ENCODE measurements around the gene NPL.

Gene NPL

DNA sequence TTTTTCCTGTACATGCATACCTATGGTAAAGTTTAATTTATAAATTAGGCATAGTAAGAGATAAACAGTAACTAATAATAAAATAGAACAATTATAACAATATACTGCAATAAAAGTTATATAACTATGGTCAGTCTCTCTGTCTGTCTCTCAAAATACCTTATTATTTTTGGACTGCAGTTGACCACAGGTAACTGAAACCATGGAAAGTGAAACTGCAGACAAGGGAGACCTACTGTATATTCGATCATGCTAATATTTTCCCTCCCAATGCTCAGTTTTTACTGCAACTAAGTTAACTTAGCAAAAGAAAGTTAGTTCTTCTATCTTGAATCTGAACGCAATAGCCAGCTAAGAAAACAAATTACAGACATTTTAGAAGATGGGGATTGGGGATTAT, 37.3 kb downstream of the NPL start:
- Mint-ChIP-seq H3K36me3 (ENCODE audit: low read depth) (peaks cover 10% of the 10 kb centered on the region), H3K4me3 (no peak overlapping the region), H3K27me3 (no peaks in the 10 kb centered on the region), H3K9me3 (no peaks in the 10 kb centered on the region), H3K4me1 (ENCODE audit: low read depth) (peaks cover 5% of the 10 kb centered on the region), H3K27ac (no peak overlapping the region)

DNA sequence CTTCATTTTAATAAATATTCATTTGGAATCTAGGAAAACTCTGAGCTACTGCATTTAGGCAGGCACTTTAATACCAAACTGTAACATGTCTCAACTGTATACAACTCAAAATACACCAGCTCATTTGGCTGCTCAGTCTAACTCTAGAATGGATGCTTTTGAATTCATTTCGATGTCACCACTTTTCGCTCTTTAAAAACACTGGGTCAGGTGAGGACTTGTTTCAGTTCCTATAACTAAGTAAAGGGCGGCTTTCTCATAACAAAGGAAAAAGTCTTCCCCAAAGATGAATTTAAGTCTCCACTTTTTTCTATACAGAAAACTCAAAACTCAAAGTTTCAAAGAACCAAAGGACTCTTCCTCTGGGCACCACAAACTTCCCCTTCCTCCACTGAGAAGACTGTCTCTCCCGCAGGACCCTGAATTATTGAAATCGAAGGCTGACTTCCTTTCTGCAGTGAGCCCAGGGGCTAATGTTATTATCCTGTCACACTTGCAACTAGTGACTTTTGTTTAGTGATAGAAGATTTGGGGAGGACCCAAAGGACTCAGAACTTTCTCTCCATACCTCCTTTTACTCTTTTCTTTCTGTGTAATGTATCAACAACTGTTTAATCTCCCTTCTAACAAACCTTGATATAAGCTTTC, 39.8 kb downstream of the NPL start:
- H3K36me3 Mint-ChIP-seq (ENCODE audit: low read depth), result peaks cover 10% of the 10 kb centered on the region
- H3K27ac Mint-ChIP-seq, result no peak overlapping the region
- peaks cover 5% of the 10 kb centered on the region for H3K4me1 Mint-ChIP-seq (ENCODE audit: low read depth)
- H3K4me3 Mint-ChIP-seq, result no peak overlapping the region
- H3K27me3 Mint-ChIP-seq, result no peaks in the 10 kb centered on the region
- no peaks in the 10 kb centered on the region for H3K9me3 Mint-ChIP-seq

DNA sequence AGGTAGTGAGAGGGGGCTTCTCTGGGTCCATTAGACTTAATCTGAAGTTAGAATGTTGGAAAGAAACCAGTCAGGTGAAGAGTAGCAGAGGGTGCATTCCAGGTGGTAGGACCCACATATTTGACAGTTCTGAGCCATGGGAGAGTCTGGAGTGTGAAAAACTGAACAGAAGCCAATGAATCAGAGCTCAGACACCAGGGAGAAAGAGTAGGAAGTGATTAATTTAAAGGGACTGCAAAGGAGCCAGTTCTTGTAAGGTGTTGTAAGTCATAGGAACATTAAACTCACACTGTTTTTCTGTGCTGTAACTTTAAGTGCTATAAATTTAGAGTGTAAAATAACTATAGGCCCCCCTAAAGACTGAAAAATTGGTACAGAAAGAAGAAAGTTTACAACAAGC, 43.7 kb downstream of the NPL start:
- Mint-ChIP-seq H3K27ac (no peak overlapping the region), H3K27me3 (no peaks in the 10 kb centered on the region), H3K36me3 (ENCODE audit: low read depth) (no peaks in the 10 kb centered on the region), H3K9me3 (no peaks in the 10 kb centered on the region), H3K4me3 (no peak overlapping the region), H3K4me1 (ENCODE audit: low read depth) (peaks cover 5% of the 10 kb centered on the region)

DNA sequence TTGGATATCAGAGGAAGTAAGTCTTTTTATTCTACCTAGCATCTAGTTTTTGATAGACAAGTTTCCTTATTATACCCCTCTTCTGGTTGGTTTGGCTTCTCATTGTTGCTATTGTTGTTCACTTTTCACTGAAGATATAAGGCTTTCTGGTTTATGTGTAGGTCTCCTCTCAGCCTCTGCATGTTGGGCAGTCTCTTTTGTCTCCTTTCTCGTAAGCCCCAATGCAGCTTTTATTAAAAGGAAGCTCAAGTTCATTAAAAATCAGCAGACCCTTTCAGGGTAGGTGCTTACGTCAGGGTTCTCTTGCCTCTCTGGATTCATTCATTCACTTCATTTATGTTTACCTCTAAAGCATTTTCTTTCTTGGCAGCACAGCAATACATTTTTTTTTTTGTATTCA, 44.8 kb downstream of the NPL start:
- no peaks in the 10 kb centered on the region for H3K27me3 Mint-ChIP-seq

DNA sequence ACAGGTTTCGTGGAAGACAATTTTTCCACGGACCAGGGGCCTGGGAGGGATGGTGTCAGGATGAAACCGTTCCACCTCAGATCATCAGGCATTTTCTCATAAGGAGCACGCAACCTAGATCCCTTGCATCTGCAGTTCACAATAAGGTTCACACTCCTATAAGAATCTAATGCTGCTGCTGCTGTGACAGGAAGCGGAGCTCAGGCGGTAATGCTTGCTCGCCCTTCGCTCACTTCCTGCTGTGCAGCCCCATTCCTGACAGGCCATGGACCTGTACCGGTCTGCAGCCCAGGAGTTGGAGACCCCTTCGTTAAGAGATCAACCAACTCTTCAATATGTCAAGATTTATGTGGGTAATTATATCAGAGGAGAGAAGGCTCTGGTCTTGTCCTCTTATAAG, 46.2 kb downstream of the NPL start:
- Mint-ChIP-seq H3K9me3 (no peaks in the 10 kb centered on the region), H3K4me3 (no peak overlapping the region), H3K4me1 (ENCODE audit: low read depth) (peaks cover 15% of the 10 kb centered on the region), H3K36me3 (ENCODE audit: low read depth) (peaks cover 12% of the 10 kb centered on the region), H3K27ac (no peak overlapping the region), H3K27me3 (no peaks in the 10 kb centered on the region)

More for the DNA sequence above, 44.8 kb downstream of the NPL start:
- no peaks in the 10 kb centered on the region for H3K9me3 Mint-ChIP-seq
- H3K4me3 Mint-ChIP-seq, result no peak overlapping the region
- H3K4me1 Mint-ChIP-seq (ENCODE audit: low read depth), result peaks cover 11% of the 10 kb centered on the region
- no peak overlapping the region for H3K27ac Mint-ChIP-seq
- H3K36me3 Mint-ChIP-seq (ENCODE audit: low read depth), result no peaks in the 10 kb centered on the region

DNA sequence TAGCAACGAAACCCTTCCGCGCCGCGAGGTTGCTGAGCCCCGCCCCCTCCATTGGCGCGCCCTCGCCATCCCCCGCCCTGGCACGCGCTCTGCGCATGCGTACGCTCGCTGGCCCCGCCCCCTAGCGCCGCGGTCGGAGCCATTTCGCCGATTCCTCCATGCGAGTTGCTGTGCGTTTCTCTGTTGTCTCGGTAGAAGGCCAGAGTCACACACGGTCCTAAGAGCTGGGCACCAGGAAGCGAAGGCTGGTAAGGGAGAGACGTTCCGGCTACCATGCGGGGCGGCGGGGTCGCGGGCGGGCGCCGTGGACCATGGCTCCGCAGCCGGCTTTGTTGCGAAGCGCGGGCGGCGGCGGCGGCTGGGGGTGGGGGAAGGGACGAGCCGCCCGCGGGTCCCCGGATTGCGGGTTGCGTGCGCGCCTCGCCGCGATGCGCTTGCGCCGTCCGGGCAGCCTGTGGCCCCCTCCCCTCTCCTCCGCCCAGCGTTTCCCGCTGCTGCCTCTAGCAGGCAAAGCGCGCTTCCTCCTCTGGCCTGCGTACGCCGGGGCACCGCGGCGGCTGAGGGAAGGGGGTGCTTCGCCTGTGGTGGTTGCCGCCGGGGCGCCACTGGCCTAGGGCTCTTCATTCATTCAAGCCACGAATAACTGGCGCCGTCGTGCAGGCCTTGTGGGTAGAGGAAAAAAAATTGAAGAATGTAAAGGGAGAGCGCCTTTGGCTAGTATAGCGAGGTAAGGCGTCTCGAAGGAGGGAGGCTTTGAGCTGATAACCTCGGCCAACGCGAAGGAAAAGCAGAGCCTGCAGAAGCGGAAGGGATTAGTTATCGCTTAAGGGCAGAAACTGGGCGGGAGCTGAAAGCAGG, 49.9 kb downstream of the NPL start, which contains the start of gene DHX9:
TSS of gene DHX9 (plus strand) at position 139 of the 858 bp plus-strand sequence. CDS start 3,220 bp downstream, outside the sequence.
- Mint-ChIP-seq H3K4me3 (peak within 1 kb of the TSS; percentile 100), H3K4me1 (ENCODE audit: low read depth) (peaks cover 49% of the 10 kb centered on the region), H3K9me3 (no peaks in the 10 kb centered on the region), H3K27ac (peak within 1 kb of the TSS; percentile 100), H3K36me3 (ENCODE audit: low read depth) (peaks cover 47% of the 10 kb centered on the region), H3K27me3 (no peaks in the 10 kb centered on the region)

DNA sequence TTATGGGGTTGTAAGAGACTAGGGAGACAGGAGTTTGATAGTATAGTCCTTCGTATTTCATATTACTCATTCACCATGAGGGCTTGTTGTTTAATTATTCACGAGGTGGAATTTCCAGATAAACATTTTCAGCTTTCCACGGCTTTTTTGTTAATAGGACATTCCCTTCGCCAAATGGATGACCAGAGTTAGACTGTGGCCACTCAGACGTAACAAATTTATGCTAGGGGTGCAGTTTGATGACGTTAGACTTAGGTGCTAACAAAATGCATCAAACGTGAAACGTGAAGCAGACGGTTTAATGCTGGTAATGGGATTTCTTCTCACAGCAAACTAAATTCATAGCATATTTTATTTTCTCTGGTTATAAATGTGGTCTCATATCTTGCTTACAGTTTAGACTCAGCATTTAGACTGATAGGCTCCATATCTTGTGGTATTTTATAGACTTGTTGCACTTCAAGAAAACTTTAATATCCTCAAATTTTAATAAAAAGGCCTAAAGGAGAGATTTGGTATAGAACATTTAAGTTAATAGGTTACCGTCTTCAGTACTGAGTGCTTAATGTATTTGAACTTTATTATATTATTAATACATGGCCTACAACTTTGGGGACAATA, 51.9 kb downstream of the NPL start:
- no peaks in the 10 kb centered on the region for H3K27me3 Mint-ChIP-seq
- peak overlapping the region; percentile 100 for H3K27ac Mint-ChIP-seq
- no peaks in the 10 kb centered on the region for H3K9me3 Mint-ChIP-seq
- H3K36me3 Mint-ChIP-seq (ENCODE audit: low read depth), result peaks cover 66% of the 10 kb centered on the region
- H3K4me3 Mint-ChIP-seq, result peak overlapping the region; percentile 100
- H3K4me1 Mint-ChIP-seq (ENCODE audit: low read depth), result peaks cover 69% of the 10 kb centered on the region

DNA sequence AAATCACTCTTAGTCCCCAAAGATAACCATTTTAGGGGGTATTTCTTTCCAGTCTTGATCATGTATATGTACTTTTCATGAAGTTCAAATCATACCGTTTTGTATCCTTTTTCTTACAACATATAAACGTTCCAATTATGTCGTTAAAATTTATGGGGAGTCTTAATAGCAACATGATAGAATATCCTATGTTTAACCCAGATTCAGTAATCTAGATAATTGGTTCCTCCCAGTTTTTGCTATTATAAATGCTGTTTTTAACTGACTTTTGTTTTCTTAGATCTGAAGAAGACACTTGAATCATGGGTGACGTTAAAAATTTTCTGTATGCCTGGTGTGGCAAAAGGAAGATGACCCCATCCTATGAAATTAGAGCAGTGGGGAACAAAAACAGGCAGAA, 52.7 kb downstream of the NPL start:
- Mint-ChIP-seq H3K27me3 (no peaks in the 10 kb centered on the region), H3K4me1 (ENCODE audit: low read depth) (peaks cover 77% of the 10 kb centered on the region), H3K4me3 (peak overlapping the region; percentile 100), H3K36me3 (ENCODE audit: low read depth) (peaks cover 74% of the 10 kb centered on the region), H3K27ac (peak overlapping the region; percentile 67), H3K9me3 (no peaks in the 10 kb centered on the region)

DNA sequence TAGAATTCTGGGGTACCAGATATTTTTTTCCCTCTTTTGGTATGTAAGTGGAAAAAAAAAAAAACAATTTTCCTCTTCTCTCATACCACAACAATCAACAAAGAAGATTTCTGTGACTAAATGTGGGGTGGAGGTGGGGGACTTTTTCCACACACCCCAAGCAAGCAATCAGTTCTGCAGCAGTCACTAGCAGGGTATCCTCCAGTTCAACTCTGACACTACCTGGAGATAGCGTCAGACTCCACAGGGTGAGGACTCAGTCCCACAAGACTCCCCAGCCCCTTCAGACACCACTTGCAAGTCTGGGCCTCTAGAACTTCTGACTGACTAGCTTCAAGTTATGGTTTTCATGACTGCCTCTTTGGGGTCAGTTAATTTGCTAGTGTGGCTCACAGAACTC, 55.8 kb downstream of the NPL start:
- Mint-ChIP-seq H3K36me3 (ENCODE audit: low read depth) (peaks cover 97% of the 10 kb centered on the region), H3K9me3 (no peaks in the 10 kb centered on the region), H3K27me3 (no peaks in the 10 kb centered on the region), H3K4me1 (ENCODE audit: low read depth) (peaks cover 96% of the 10 kb centered on the region), H3K27ac (peak overlapping the region; percentile 78), H3K4me3 (peak overlapping the region; percentile 20)

DNA sequence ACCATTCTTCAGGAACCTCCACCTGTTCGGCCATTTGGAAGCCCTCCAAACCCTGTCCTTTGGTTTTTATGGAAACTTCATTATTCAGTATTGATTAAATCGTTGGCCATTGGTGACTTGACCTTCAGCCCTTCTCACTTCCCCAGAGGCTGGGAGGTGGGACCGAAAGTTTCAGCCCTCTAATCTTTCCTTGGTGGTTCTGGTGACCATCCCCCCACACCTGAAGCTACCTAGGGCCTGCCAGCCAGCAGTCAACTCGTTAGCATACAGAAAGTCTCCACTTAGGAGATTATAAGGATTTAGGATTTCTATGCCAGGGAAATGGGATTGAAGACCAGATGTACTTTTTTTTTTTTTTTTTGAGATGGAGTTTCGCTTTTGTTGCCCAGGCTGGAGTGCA, 56.3 kb downstream of the NPL start:
- Mint-ChIP-seq H3K4me1 (ENCODE audit: low read depth) (peaks cover 92% of the 10 kb centered on the region), H3K4me3 (no peak overlapping the region), H3K27me3 (no peaks in the 10 kb centered on the region), H3K36me3 (ENCODE audit: low read depth) (peaks cover 96% of the 10 kb centered on the region), H3K9me3 (no peaks in the 10 kb centered on the region), H3K27ac (peak overlapping the region; percentile 36)

DNA sequence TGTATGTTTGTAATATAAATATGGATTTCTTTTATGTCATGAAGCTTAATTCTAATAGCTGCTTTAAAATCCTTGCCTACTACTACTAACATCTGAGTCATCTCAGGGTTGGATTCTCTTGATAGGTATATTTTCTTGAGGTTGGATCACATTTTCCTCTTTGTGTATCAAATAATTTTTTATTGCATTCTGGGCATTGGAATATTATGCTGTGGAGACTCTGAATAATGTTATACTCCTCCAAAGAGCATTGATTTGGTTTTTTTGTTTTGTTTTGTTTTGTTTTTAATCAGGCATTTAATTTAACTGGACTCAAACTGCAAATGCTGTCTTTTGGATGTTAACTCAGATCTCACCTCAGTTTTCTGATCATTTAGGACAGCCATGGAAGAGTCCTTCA, 57.5 kb downstream of the NPL start:
- no peaks in the 10 kb centered on the region for H3K9me3 Mint-ChIP-seq
- H3K27me3 Mint-ChIP-seq, result no peaks in the 10 kb centered on the region
- peaks cover 82% of the 10 kb centered on the region for H3K4me1 Mint-ChIP-seq (ENCODE audit: low read depth)
- H3K4me3 Mint-ChIP-seq, result no peak overlapping the region
- peak overlapping the region; percentile 66 for H3K27ac Mint-ChIP-seq
- peaks cover 96% of the 10 kb centered on the region for H3K36me3 Mint-ChIP-seq (ENCODE audit: low read depth)

DNA sequence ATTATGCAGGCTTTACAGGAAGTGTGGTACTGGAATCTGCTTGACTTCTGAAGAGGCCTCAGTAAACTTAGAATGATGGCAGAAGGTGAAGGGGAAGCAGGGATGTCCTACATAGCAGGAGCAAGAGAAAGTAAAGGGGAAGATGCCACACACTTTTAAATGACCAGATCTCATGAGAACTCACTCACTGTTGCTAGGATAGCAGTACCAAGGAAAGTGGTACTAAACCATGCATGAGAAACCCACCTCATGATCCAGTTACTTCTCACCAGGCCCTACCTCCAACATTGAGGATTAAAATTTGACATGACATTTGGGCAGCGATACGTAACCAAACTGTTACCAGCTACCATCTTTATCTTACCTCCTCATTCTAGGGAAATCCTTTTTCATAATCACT, 59.2 kb downstream of the NPL start:
- peak overlapping the region; percentile 8 for H3K27ac Mint-ChIP-seq

DNA sequence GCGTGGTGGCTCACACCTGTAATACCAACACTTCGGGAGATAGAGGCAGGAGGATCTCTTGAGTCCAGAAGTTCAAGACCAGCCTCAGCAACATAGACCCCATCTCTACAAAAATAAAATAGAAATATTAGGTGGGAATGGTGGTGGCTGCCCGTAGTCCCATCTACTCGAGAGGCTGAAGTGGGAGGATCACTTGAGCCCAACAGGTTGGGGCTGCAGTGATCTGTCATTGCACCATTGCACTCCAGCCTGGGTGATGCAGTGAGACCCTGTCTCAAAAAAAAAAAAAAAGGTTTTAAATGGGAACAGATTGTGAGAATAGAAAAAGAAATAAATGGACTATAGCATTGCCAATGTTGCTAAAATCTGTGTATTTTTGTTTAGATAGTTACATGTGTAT, 60.7 kb downstream of the NPL start:
- H3K27me3 Mint-ChIP-seq, result no peaks in the 10 kb centered on the region
- H3K9me3 Mint-ChIP-seq, result no peaks in the 10 kb centered on the region
- no peak overlapping the region for H3K4me3 Mint-ChIP-seq
- peaks cover 93% of the 10 kb centered on the region for H3K36me3 Mint-ChIP-seq (ENCODE audit: low read depth)
- no peak overlapping the region for H3K27ac Mint-ChIP-seq
- H3K4me1 Mint-ChIP-seq (ENCODE audit: low read depth), result peaks cover 50% of the 10 kb centered on the region

More for the DNA sequence above, 59.2 kb downstream of the NPL start:
- H3K36me3 Mint-ChIP-seq (ENCODE audit: low read depth), result peaks cover 94% of the 10 kb centered on the region
- H3K4me1 Mint-ChIP-seq (ENCODE audit: low read depth), result peaks cover 66% of the 10 kb centered on the region
- H3K27me3 Mint-ChIP-seq, result no peaks in the 10 kb centered on the region
- H3K4me3 Mint-ChIP-seq, result no peak overlapping the region
- H3K9me3 Mint-ChIP-seq, result no peaks in the 10 kb centered on the region

DNA sequence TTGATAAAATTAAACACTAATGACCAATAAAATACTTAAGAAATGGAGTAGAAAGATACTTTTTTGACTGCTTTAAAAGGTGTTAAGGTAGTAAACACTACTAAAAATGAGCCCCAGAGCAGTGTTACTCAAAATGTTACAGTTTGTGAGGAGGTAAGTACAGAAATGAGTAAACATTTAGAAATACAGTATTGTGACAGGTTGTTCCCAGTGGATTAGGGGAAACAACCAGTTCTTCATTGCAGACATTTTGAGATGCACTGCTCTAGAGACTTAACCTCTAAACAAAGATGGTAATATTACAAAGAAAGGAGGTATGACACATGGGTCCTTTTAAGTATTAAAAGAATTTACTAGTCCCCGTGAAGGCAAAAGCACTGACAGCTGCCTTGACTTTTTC, 62.3 kb downstream of the NPL start:
- H3K4me3 Mint-ChIP-seq, result no peak overlapping the region
- peaks cover 35% of the 10 kb centered on the region for H3K4me1 Mint-ChIP-seq (ENCODE audit: low read depth)
- peaks cover 94% of the 10 kb centered on the region for H3K36me3 Mint-ChIP-seq (ENCODE audit: low read depth)
- no peak overlapping the region for H3K27ac Mint-ChIP-seq
- H3K27me3 Mint-ChIP-seq, result no peaks in the 10 kb centered on the region
- no peaks in the 10 kb centered on the region for H3K9me3 Mint-ChIP-seq

DNA sequence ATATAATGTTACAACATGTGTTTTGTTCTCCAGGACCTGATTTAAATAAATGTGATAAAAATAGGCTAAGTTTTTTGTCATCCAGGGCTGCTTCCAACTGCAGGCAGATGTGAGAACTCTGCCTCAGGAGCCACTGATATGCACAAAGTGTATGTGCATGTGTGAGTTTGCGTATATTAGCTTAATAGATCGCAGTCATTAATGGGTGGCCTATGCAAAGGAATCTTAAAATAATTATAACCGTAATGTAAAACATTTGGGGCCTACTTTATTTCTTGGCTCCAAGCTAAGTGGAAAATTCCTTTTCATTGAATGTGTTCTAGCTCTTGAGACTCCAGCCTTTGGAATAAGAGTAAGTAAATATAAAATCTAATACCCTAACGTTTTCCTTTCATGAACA, 66.3 kb downstream of the NPL start:
- H3K4me1 Mint-ChIP-seq (ENCODE audit: low read depth), result peaks cover 18% of the 10 kb centered on the region
- H3K27ac Mint-ChIP-seq, result no peak overlapping the region
- H3K4me3 Mint-ChIP-seq, result no peak overlapping the region
- H3K9me3 Mint-ChIP-seq, result no peaks in the 10 kb centered on the region
- no peaks in the 10 kb centered on the region for H3K27me3 Mint-ChIP-seq
- peaks cover 95% of the 10 kb centered on the region for H3K36me3 Mint-ChIP-seq (ENCODE audit: low read depth)
